Astrocyte (in vitro differentiated cells and primary cell): ENCODE measurements around the gene VSIG2. TPM values are rescaled to one million over a fixed set of nuclear protein-coding genes. Genes with fewer than 3 reads are reported as not detected.
A peak's percentile ranks its signal among the peaks of the same experiment; 100 is the strongest.

Source experiments
- DNase-seq: peaks from one replicate; pipeline ENCODE4 v3.0.0-alpha.2; 2010; ENCODE audit warnings: low read depth
- FAIRE-seq: peaks from 2 replicates; lab custom pipeline; 2011; peaks lifted over from hg19 to GRCh38; lab: Jason Lieb, UNC
- H2AFZ ChIP-seq: 2 replicates; pipeline ENCODE4 v1.6.0; 2012; ENCODE audit warnings: low read depth, low read length, inconsistent platforms
- H3K27ac ChIP-seq: 2 replicates; pipeline ENCODE4 v1.5.1; 2011; ENCODE audit warnings: low read depth, low read length, inconsistent platforms
- H3K27me3 ChIP-seq: 2 replicates; pipeline ENCODE4 v1.6.0; 2011; ENCODE audit warnings: low read length, inconsistent platforms; ENCODE audit not compliant: insufficient read depth
- H3K36me3 ChIP-seq: 2 replicates; pipeline ENCODE4 v1.5.1; 2011; ENCODE audit warnings: low read length, inconsistent platforms; ENCODE audit not compliant: insufficient read depth
- H3K4me1 ChIP-seq: 2 replicates; pipeline ENCODE4 v1.5.1; 2011; ENCODE audit warnings: low read length, inconsistent platforms; ENCODE audit not compliant: insufficient read depth
- H3K4me2 ChIP-seq: 2 replicates; pipeline ENCODE4 v1.6.0; 2012; ENCODE audit warnings: low read length, inconsistent platforms
- H3K4me3 ChIP-seq: 2 replicates; pipeline ENCODE4 v1.5.1; 2011; ENCODE audit warnings: low read depth, mild to moderate bottlenecking, low read length, inconsistent platforms; ENCODE audit not compliant: insufficient read depth
- H3K79me2 ChIP-seq: 2 replicates; pipeline ENCODE4 v1.6.0; 2012; ENCODE audit warnings: mild to moderate bottlenecking, low read length, inconsistent platforms; ENCODE audit not compliant: insufficient read depth
- H3K9ac ChIP-seq: 2 replicates; pipeline ENCODE4 v1.6.0; 2012; ENCODE audit warnings: mild to moderate bottlenecking, low read length, inconsistent platforms
- H3K9me3 ChIP-seq: 2 replicates; pipeline ENCODE4 v1.5.1; 2012; ENCODE audit warnings: low read depth, mild to moderate bottlenecking, low read length, inconsistent platforms; ENCODE audit not compliant: insufficient read depth
- H4K20me1 ChIP-seq: 2 replicates; pipeline ENCODE4 v1.6.0; 2012; ENCODE audit warnings: low read length, inconsistent platforms; ENCODE audit not compliant: insufficient read depth
- H3K27ac Mint-ChIP-seq: one replicate; pipeline ENCODE4 v1.8.0; 2021; ENCODE audit warnings: mild to moderate bottlenecking, mixed read lengths; ENCODE audit not compliant: unreplicated experiment
- H3K27me3 Mint-ChIP-seq: one replicate; pipeline ENCODE4 v1.8.0; 2021; ENCODE audit warnings: low read depth, mixed read lengths; ENCODE audit not compliant: unreplicated experiment
- H3K36me3 Mint-ChIP-seq: one replicate; pipeline ENCODE4 v1.8.0; 2021; ENCODE audit warnings: low read depth, mixed read lengths; ENCODE audit not compliant: unreplicated experiment
- H3K4me1 Mint-ChIP-seq: one replicate; pipeline ENCODE4 v1.8.0; 2021; ENCODE audit warnings: low read depth, mixed read lengths; ENCODE audit not compliant: unreplicated experiment
- H3K4me3 Mint-ChIP-seq: one replicate; pipeline ENCODE4 v1.8.0; 2021; ENCODE audit warnings: mild to moderate bottlenecking, moderate library complexity, mixed read lengths; ENCODE audit not compliant: unreplicated experiment
- H3K9me3 Mint-ChIP-seq: one replicate; pipeline ENCODE4 v1.8.0; 2021; ENCODE audit warnings: mild to moderate bottlenecking, mixed read lengths; ENCODE audit not compliant: unreplicated experiment
- CTCF ChIP-seq: IDR thresholded peaks from 2 replicates; pipeline ENCODE4 v1.5.1; 2011; ENCODE audit warnings: low read depth, mild to moderate bottlenecking, inconsistent platforms, low read length, moderate library complexity; ENCODE audit not compliant: insufficient read depth
- EZH2 ChIP-seq: IDR thresholded peaks from 2 replicates; pipeline ENCODE4 v1.6.1; 2012; ENCODE audit warnings: mild to moderate bottlenecking, low read length, inconsistent platforms; ENCODE audit not compliant: insufficient read depth
- total RNA-seq: library from RNA; stranded (reverse); gene quantifications from 2 replicates; pipeline ENCODE4 v1.2.1, GENCODE V29; 2021

Gene VSIG2
- total RNA-seq, 1 donor from 2014 or later: 0.18 TPM

- Histone ChIP-seq H3K27ac (no peak overlapping the region), H4K20me1 (peaks cover 36% of the 10 kb centered on the region), H3K9me3 (no peaks in the 10 kb centered on the region), H3K4me3 (no peak overlapping the region), H2AFZ (no peak overlapping the region), H3K4me1 (peaks cover 14% of the 10 kb centered on the region), H3K36me3 (peaks cover 4% of the 10 kb centered on the region), H3K9ac (no peak overlapping the region), H3K27me3 (peaks cover 30% of the 10 kb centered on the region), H3K79me2 (no peaks in the 10 kb centered on the region), H3K4me2 (peak overlapping the region; percentile 95)
- Mint-ChIP-seq H3K27me3 (peaks cover 34% of the 10 kb centered on the region), H3K4me3 (peak overlapping the region; percentile 76), H3K4me1 (peaks cover 16% of the 10 kb centered on the region), H3K27ac (peak overlapping the region; percentile 47), H3K36me3 (peaks cover 12% of the 10 kb centered on the region), H3K9me3 (no peaks in the 10 kb centered on the region)
- FAIRE-seq (no peak), DNase-seq (no peak)
- TF ChIP-seq CTCF: no peak
- no peak for TF ChIP-seq EZH2
Measured at GRCh38 chr11:124761301-124762104, 9.4 kb upstream of the VSIG2 start.

- FAIRE-seq (no peak), DNase-seq (no peak)
- H3K4me3 Mint-ChIP-seq: peak overlapping the region; percentile 76
- H3K9ac ChIP-seq: no peak overlapping the region
- TF ChIP-seq EZH2: no peak
- no peak for TF ChIP-seq CTCF
- H3K4me2 ChIP-seq: no peak overlapping the region
- H3K9me3 Mint-ChIP-seq: no peaks in the 10 kb centered on the region
- no peak overlapping the region for H2AFZ ChIP-seq
- H3K79me2 ChIP-seq: no peaks in the 10 kb centered on the region
- peaks cover 34% of the 10 kb centered on the region for H3K27me3 ChIP-seq
- H3K36me3 Mint-ChIP-seq: peaks cover 12% of the 10 kb centered on the region
- peaks cover 41% of the 10 kb centered on the region for H3K27me3 Mint-ChIP-seq
- no peaks in the 10 kb centered on the region for H3K9me3 ChIP-seq
- H3K36me3 ChIP-seq: peaks cover 4% of the 10 kb centered on the region
- no peak overlapping the region for H3K27ac Mint-ChIP-seq
- peaks cover 16% of the 10 kb centered on the region for H3K4me1 Mint-ChIP-seq
- no peak overlapping the region for H3K27ac ChIP-seq
- H3K4me3 ChIP-seq: no peak overlapping the region
- peaks cover 14% of the 10 kb centered on the region for H3K4me1 ChIP-seq
- H4K20me1 ChIP-seq: peaks cover 36% of the 10 kb centered on the region
Measured at GRCh38 chr11:124760806-124761205, 8.8 kb upstream of the VSIG2 start.

GRCh38 chr11:124760205-124760652 is 8.2 kb upstream of the VSIG2 start:
- peaks cover 8% of the 10 kb centered on the region for H3K36me3 Mint-ChIP-seq
- Histone ChIP-seq H3K4me1 (peaks cover 14% of the 10 kb centered on the region), H3K9me3 (no peaks in the 10 kb centered on the region), H3K27ac (no peak overlapping the region), H2AFZ (no peak overlapping the region), H3K4me2 (no peak overlapping the region), H3K79me2 (no peaks in the 10 kb centered on the region), H4K20me1 (peaks cover 36% of the 10 kb centered on the region), H3K9ac (no peak overlapping the region), H3K4me3 (no peak overlapping the region), H3K27me3 (peaks cover 34% of the 10 kb centered on the region), H3K36me3 (peaks cover 4% of the 10 kb centered on the region)
- H3K27ac Mint-ChIP-seq: peak overlapping the region; percentile 69
- H3K27me3 Mint-ChIP-seq: peaks cover 42% of the 10 kb centered on the region
- peak overlapping the region; percentile 70 for H3K4me3 Mint-ChIP-seq
- FAIRE-seq (no peak), DNase-seq (no peak)
- no peak for TF ChIP-seq EZH2
- no peak for TF ChIP-seq CTCF
- no peaks in the 10 kb centered on the region for H3K9me3 Mint-ChIP-seq
- H3K4me1 Mint-ChIP-seq: peaks cover 16% of the 10 kb centered on the region
